ENCODE measurements around the gene MPO. TPM values are rescaled to one million over a fixed set of nuclear protein-coding genes. Genes with fewer than 3 reads are reported as not detected.

Gene MPO
- total and polyA plus RNA-seq, 9 of the 15 experiments (the other 6 are each of a cell fraction or from before 2014, with no cell fraction given): 0.04 to 0.47 (median 0.39) TPM; not detected in 6

DNA sequence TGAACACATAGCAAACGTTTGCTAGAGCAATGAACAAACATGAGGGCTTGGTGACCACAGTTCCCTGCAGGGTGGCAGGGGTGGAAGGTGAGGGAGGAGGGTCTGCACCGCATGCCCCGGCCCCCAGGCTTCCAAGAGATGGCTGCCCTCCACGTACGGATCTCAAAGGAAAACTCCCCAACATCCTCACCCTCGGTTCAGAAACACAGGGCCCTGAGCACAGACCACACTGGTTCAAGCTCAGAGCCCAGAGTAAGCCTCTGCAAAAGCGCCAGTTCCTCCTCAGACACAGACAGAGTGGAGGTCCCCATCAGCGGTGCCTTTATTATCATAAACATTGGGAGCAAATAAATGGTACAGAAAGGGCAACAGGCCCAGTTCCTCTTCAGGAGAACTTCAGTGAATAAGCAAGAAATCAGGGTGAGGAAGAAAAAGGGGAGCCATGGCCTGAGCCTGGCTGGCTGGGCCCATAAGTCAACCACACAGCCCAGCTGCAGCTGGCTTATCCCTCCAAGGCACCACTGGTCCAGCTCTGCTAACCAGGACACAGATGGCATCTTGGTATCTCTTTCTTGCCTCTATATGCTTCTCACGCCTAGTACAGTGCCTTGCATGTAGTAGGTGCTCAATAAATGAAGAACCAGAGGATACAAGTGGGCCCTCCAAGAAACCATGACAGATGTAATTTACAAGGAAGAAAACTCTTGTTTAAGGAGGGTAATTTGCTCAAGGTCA lies 11.0 kb downstream of the MPO start:
- WGBS (ENCODE audit: insufficient coverage, low coverage, missing lambda C conversion rate): 3% methylated on average over 9 of the region's 9 CpGs
- no TSS peak for BruUV-seq (replicated peaks)
- H3K79me2 ChIP-seq (ENCODE audit: control insufficient read depth, insufficient read depth, low read length): no peaks in the 10 kb centered on the region
- CTCF ChIA-PET (ENCODE audit: low intra/inter-chr PET ratio): no interaction called here
- no peaks in the 10 kb centered on the region for H3K36me3 ChIP-seq (ENCODE audit: control insufficient read depth, insufficient read depth, low read length)
- no peak for ATAC-seq
- in situ Hi-C loops (cut with MboI) (no loop called here), intact Hi-C loops (cut with micrococcal nuclease) (no loop called here)
- DNase-seq (ENCODE audit: extremely low read depth in 1 of 4, low spot score in 3 of 4): peak in 2 of 4 experiments; percentile 7
- no peak overlapping the region for H2AFZ ChIP-seq (ENCODE audit: low read depth, low read length)
- POLR2A ChIA-PET: no interaction called here
- no peaks in the 10 kb centered on the region for H3K9me1 ChIP-seq (ENCODE audit: control insufficient read depth, insufficient read depth, low read length)
- no peak overlapping the region for H3K27ac ChIP-seq (ENCODE audit: extremely low read depth, low read depth, low read length)
- no peak overlapping the region for H3K9ac ChIP-seq (ENCODE audit: insufficient read depth in 1 of 2, low read depth in 2 of 2, low read length in 2 of 2)
- no peaks in the 10 kb centered on the region for H3K9me3 ChIP-seq (replicated peaks; ENCODE audit: control insufficient read depth, insufficient read depth, low read depth, low read length)
- no peak for FAIRE-seq
- no peak overlapping the region for H3K4me3 ChIP-seq
- H3K4me2 ChIP-seq (ENCODE audit: insufficient read depth, low read length): no peak overlapping the region
- H3K4me1 ChIP-seq (replicated peaks in 1 of 2; ENCODE audit: control insufficient read depth in 2 of 2, insufficient read depth in 2 of 2, low read length in 2 of 2): peaks cover 5 to 6% of the 10 kb centered on the region in 2 experiments; a peak in 3 of 5 replicates
- H4K20me1 ChIP-seq (replicated peaks; ENCODE audit: control insufficient read depth, insufficient read depth, low read length): peaks cover 5% of the 10 kb centered on the region
- peaks cover 37 to 84% of the 10 kb centered on the region in 2 experiments for H3K27me3 ChIP-seq (ENCODE audit: control insufficient read depth in 2 of 2, insufficient read depth in 2 of 2, low read length in 2 of 2)
- TF ChIP-seq SAFB (IDR thresholded peaks at IDR 0.05; ENCODE audit: borderline replicate concordance, low read depth, low read length) (no peak), RAD21 (CRISPR knock-in tag; conservative IDR thresholded peaks at IDR 0.05 in 1 of 2, IDR thresholded peaks at IDR 0.05 in 1 of 2) (no peak), SP2 (IDR thresholded peaks at IDR 0.05; ENCODE audit: extremely low read depth, low read depth, low read length, poor library complexity, severe bottlenecking) (no peak), RB1 (IDR thresholded peaks at IDR 0.05; ENCODE audit: low read depth) (no peak), NFATC3 (IDR thresholded peaks at IDR 0.05) (no peak), ZNF175 (CRISPR knock-in tag; IDR thresholded peaks at IDR 0.05; ENCODE audit: low read depth) (no peak), ZNF77 (CRISPR knock-in tag; IDR thresholded peaks at IDR 0.05) (no peak), MXI1 (IDR thresholded peaks at IDR 0.05; ENCODE audit: low read depth, low read length) (no peak), PHF8 (IDR thresholded peaks at IDR 0.05; ENCODE audit: borderline replicate concordance, low read length) (no peak), SPI1 (IDR thresholded peaks at IDR 0.05; ENCODE audit: borderline replicate concordance, low read depth, low read length) (no peak), MEIS2 (IDR thresholded peaks at IDR 0.05; ENCODE audit: partially characterized antibody) (no peak), ZNF830 (CRISPR knock-in tag; IDR thresholded peaks at IDR 0.05) (no peak)
- TF ChIP-seq, protein P1, sequence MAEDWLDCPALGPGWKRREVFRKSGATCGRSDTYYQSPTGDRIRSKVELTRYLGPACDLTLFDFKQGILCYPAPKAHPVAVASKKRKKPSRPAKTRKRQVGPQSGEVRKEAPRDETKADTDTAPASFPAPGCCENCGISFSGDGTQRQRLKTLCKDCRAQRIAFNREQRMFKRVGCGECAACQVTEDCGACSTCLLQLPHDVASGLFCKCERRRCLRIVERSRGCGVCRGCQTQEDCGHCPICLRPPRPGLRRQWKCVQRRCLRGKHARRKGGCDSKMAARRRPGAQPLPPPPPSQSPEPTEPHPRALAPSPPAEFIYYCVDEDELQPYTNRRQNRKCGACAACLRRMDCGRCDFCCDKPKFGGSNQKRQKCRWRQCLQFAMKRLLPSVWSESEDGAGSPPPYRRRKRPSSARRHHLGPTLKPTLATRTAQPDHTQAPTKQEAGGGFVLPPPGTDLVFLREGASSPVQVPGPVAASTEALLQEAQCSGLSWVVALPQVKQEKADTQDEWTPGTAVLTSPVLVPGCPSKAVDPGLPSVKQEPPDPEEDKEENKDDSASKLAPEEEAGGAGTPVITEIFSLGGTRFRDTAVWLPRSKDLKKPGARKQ (CRISPR knock-in tag; IDR thresholded peaks at IDR 0.05): no peak
- TF ChIP-seq, protein P2, sequence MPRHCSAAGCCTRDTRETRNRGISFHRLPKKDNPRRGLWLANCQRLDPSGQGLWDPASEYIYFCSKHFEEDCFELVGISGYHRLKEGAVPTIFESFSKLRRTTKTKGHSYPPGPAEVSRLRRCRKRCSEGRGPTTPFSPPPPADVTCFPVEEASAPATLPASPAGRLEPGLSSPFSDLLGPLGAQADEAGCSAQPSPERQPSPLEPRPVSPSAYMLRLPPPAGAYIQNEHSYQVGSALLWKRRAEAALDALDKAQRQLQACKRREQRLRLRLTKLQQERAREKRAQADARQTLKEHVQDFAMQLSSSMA (CRISPR knock-in tag; IDR thresholded peaks at IDR 0.05): no peak
- TF ChIP-seq, protein P3, sequence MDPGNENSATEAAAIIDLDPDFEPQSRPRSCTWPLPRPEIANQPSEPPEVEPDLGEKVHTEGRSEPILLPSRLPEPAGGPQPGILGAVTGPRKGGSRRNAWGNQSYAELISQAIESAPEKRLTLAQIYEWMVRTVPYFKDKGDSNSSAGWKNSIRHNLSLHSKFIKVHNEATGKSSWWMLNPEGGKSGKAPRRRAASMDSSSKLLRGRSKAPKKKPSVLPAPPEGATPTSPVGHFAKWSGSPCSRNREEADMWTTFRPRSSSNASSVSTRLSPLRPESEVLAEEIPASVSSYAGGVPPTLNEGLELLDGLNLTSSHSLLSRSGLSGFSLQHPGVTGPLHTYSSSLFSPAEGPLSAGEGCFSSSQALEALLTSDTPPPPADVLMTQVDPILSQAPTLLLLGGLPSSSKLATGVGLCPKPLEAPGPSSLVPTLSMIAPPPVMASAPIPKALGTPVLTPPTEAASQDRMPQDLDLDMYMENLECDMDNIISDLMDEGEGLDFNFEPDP (CRISPR knock-in tag; IDR thresholded peaks at IDR 0.05): no peak
